Breast epithelium (tissue), 3 donors: ENCODE measurements around the gene RAB27A.

ENCODE experiments used
- CTCF ChIP-seq, 3 donors: fragments of 450-650 bp; IDR thresholded peaks; one replicate each; pipeline ENCODE4 v1.5.1; 2016 to 2017; ENCODE audit warnings: antibody characterized with exemption in 3 of 3, mild to moderate bottlenecking in 3 of 3, moderate library complexity in 3 of 3
- POLR2AphosphoS5 ChIP-seq, 3 donors: sonication (generic); formaldehyde crosslinking; IDR thresholded peaks; one replicate each; pipeline ENCODE4 v1.6.1; 2017; ENCODE audit warnings: antibody characterized with exemption in 3 of 3

- TF ChIP-seq POLR2AphosphoS5 (IDR thresholded peaks at IDR 0.05) (no peak), CTCF (IDR thresholded peaks at IDR 0.05) (no peak)
These were observed 42.3 kb downstream of the RAB27A start for GRCh38 chr15:55247311-55247710.
